NOMO-1 treated with DMSO at 0.1 percent for 48 hours (cell line): Measurements from ENCODE around the gene PPFIBP1.
A peak's percentile ranks its signal among the peaks of the same experiment; 100 is the strongest.
"Not testable (repeated sequence)": the region's sequence is repeated elsewhere in the genome, so short reads cannot be mapped to it uniquely, and the experiment has no call there.

Experiments used
- DNase-seq: peaks from one replicate; lab custom pipeline; 2025; ENCODE audit not compliant: unreplicated experiment; lab: John Stamatoyannopoulos, UW

PPFIBP1 gene

DNA sequence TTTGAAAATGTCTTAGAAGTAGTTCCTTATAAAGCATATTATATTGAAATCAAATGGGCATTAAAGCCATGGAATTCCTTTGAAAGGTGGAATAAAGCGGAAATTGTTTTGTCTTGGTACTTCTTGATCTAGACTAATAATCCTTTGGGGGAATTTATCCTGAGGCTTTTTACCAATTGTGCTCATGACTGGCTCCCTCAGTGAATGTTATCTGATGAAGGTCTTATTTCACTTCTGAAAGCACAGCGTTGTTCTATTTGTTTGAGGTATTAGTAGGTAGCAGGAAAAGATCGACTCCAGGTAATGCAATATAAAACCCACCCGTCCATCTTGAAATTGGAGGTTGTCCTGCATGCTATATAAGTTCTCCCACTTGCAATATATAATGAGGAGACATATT is 64.8 kb downstream of the PPFIBP1 start:
- no peak for DNase-seq

DNA sequence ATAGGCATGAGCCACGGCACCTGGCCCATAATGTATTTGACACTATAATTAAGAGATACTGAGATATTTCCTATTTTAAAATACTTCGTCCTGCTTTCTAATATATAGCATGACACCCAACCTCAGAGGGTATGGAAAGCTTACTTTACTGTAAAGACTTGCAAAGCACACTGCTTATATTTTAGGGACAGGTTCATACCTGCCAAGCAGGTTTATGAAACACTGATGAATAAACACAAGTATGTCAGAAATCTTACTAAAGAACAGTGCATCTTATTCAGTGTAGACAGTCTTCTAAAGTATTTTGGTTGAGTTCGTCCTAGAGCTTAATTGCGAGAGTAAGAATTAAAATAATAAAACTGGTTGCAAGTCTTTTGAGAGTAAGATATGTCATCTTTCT is 65.4 kb downstream of the PPFIBP1 start:
- no peak for DNase-seq

DNA sequence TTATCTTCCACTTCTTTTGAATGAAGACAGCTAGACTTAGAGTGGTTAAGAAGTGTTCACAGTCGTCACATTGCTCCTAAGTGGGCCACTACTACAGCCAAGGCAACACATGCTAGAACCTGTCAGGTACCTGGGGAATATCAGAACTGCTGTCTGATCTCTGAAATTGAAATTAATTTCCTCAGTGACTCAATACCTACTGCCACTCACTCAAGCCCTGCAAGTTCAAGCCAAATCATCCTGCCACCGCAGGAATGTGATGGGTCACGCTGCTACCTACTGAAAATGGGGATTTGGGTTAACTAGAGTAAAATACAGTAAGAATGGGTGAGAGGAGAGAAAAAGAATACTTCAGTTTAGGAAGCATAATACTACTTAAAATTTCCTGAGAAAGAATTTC is 67.7 kb downstream of the PPFIBP1 start:
- not testable (repeated sequence) for DNase-seq

DNA sequence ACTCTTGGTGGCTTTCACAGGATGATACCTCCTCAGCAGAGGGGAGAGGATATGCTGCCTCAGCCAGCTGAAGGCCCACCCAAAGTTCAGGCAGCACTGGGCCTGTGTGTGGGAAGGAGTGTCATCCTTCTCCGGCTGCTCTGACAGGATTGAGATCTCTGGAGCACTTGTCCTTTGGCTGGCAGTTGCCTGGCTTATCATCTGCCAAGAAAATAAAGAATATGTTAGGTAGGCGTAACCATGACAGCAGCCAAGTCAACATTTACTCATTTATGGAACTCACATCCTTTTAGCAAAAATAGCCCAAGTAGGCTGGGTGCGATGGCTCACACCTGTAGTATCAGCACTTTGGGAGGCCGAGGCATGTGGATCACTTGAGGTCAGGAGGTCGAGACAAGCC is 68.5 kb downstream of the PPFIBP1 start:
- DNase-seq: no peak

DNA sequence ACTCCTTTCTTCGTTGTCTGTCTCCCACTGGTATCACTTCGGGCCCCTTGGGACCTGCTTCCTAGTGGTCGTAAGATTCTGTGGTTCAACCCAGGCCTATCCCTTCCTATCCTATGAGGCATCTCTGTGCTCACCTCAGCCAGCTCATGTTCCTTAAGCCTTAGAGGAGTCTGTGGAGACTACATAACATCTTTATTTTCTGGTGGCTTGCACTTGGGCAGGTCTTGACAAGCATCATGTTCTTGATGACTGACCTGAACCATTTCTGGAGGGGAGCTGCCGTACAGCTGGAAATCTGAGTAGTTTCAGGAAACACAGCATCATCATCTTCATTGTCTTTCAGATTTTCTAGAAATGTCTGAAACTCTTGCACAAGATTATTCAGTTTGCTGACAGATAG is 69.3 kb downstream of the PPFIBP1 start:
- no peak for DNase-seq

DNA sequence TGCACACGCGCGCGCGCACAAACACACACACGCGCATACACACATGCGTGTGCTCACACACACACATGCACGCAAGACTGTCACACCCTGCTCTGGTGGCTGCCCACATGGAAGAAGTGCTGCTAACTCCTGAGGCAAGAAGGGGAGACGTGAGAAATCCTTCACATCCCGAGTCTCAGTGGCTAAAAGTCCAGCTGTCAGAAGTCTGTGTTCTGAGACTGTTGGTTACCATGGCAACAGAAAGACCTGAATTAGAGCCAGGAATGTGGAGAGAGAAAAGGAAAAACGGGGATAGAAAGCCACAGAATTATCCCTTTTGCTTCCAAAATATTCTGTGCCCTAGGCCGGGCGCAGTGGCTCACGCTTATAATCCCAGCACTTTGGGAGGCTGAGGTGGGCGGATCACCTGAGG is 71.2 kb downstream of the PPFIBP1 start:
- DNase-seq: no peak

DNA sequence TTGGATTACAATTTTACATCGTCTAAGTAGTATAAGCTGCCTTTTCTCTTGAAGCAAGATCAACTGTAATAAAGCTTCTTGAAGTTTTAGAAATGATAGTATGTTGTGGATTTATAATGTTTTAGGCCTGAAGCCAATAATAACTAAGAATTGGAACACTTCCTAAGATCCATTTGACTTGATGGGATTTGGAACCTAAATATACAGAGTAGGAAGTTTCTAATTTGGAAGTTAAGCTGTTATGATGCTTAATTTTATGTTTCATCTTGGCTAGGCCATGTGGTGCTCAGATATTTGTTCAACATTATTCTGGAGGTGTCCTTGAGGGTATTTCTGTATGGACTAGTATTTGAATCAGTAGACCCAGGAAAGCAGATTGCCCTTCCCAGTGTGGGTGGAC is 74.9 kb downstream of the PPFIBP1 start:
- DNase-seq: not testable (repeated sequence)

DNA sequence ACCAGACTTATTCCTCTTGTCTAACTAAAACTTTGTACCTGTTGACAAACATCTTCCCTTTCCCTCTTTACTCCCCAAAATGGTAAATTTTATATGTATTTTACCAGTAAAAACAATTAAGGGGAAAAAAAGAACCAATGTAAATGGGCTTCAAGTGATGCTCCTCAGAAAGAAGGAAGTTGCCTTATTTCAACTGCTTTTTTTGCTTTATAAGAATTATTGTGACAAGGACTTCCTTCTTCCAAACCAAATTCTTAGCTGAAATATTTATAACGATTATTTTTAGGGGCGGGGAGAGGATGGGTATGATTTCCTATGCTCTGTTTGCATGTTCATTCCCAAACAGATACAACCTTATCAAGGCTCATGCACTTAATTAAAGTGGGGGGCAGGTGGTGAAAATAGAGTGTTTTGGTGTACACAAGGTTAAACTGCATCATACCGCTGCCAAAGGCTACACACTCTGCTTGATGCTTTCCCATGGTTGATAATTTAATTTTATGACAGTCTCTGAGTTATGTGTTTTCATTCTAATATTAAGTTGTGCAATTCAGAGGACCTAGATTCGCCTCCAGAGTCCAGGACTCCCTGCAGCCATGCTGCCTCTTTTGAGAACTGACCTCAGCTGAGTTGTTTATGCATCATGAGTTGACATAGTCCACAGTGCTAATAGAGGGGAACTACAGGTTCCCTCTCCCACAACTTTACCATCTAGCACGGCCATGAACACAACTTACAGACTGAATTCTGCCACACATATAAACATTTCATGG is 77.2 kb downstream of the PPFIBP1 start:
- peak; percentile 73 for DNase-seq

DNA sequence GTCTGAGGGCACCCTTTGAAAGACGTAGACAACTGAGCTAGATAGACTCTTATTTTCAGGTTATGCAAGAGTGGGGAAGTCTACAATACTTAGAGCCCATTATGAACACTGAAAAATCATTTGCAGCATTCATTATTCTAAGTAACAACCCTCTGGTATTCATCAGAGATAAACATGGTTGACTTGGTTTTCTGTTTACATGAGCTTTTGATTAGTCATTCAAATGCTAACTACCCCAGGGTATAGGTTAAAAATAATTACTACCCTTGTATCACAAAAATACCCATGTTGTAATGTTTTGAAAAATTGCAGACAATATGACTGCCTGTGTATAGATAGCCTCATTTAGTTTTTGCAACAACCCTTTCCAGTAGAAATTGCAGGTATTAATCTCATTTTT is 78.5 kb downstream of the PPFIBP1 start:
- peak; percentile 60 for DNase-seq

DNA sequence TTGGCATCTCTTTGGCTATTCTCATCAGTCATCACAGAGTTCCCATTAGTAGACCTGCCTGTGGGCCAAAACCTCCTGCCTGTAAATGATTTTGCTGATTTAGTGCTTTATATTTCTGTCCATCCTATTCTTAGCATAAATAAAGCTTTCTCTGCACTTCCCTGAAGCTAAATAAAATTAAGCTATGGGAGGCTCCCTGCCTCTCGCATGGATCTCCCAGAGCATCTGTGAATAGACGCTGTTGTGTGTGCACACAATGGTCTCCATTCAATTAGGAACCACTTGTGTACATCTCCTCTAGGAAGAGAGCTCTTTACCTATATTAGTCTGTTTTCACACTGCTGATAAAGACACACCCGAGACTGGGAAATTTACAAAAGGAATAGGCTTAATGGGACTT is 80.4 kb downstream of the PPFIBP1 start:
- no peak for DNase-seq

DNA sequence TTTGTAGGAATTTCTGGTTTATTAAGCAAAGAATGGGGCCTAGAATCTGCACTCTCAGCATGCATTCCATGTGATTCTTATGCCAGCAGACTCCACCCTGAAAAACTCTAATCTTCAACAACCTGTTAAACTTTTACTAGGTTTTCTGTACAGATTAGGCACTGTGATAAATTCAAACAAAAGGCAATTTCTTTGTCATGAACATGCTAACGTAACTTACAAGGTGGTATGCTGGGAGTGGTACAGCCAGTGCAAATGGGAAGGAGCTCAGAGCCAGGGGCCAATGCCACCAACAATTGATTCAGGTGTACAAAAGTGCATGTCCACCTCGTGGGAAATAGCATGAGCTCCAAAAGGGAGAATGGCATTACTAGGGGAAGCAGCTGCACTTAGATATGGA is 83.0 kb downstream of the PPFIBP1 start:
- no peak for DNase-seq

DNA sequence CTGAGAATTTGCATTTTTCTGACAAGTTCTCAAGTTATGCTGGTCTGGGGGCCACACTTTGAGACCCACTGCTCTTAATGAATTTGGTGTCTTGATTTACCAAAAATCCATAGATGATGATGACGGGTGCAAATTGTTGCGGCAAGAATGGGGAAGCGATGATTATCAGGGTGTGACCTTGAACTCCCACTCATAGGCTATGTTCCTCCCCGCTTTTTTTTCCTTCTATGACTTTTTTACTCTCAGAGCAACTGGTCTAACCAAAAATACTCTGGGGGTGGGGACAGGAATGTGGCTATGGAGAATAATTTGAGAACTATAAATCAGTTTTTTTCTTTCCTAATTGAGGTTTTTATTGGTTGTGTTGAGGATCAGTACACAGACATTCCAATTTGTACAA is 83.6 kb downstream of the PPFIBP1 start:
- peak; percentile 28 for DNase-seq

DNA sequence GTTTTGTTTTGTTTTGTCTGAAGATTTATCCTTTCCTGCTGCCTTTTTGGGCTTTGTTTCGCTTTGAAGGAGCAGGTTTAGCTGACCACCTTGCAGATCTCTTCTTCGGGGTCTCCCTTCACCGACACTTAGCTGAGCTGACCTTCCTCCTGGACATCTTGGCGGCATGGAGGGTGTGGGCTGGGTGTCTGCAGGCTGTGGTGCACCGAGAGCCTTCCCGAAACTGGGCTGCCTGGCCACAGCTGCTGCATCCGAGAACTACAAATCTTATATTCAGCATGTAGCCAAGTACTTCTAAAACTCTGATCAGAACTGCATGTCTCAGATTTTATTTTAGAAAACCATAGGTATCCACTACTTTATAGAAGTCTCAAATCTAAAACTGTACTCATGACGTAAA is 84.9 kb downstream of the PPFIBP1 start:
- no peak for DNase-seq

DNA sequence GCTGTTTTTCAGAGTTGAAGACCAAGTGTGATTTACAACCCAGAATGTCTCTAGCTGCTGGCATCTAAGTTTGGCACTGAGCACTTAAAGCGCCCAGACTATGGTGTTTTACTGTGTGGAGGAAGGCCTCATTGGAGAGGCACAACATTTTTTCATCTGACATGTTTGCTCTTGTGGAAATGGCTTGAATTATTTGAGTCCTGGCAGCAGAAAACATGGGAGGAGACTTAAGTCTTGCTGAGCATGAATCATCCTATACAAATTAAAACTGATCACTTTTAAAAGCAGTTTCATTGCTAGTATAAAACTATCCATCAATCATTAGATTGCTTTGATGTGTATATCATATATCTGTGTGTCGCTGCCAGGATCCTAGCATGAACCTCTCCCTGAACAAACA is 86.4 kb downstream of the PPFIBP1 start:
- DNase-seq: no peak

DNA sequence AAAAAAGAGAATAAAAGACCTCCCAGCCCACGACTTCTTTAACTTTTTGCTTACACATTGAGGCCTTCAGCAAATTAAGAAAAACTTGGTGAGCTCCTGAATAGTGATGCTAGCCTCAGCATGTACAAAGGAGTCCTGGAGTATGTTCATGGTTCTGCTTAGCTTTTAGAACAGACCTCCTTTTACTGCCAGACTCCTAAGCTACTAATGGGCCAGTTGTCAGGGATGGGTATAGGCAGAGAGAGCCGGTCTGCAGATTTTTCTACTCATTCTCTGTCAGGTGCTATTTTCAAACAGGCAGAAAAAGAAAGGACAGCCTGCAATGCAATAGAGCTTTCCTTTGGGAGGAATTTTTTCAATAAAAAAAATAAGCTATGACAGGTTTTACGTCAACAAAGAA is 90.4 kb downstream of the PPFIBP1 start:
- no peak for DNase-seq

DNA sequence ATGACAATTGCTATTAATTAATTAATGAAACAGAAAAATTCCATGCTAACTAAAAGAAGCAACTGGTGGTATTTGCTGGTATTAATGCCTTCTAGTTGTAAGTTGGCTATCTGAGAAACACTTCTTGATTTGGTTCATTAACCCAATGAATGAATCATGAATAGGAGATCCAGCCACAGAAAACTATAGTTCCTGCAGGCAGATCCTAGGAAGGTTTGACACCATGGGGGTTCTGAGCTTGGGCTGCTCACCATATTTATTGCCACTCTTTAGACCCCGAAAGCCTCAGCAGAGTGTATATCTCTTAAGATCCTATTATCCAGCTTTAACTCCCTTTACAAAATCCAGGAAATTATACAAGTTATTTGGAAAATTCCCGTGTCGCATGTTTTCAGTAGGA is 90.9 kb downstream of the PPFIBP1 start:
- no peak for DNase-seq

DNA sequence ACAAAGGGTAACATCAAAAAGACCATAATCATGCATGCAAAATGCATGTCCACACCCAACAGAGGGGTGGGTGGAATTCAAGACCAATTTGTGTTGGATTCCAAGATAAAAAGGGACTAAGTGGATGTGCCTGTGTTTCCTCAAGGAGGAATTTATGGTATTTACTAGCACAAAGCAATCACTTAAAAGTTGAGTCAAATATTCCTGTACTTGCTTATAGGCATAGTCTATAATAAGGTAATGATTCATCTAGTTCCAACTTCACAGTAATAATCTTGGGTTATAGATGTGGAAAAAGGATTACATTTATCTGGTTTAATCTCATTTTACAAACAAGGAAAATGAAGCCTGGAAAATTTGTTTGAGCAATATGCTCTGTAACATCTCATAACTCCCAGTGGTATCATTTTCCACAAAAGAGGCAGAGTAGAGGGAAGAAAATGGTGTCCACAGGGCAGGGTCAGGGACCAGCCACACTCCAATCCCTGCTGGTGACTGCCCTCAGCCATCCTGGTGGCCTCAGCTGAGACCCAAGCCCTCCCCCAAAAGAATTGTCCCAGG is 91.4 kb downstream of the PPFIBP1 start:
- DNase-seq: no peak

DNA sequence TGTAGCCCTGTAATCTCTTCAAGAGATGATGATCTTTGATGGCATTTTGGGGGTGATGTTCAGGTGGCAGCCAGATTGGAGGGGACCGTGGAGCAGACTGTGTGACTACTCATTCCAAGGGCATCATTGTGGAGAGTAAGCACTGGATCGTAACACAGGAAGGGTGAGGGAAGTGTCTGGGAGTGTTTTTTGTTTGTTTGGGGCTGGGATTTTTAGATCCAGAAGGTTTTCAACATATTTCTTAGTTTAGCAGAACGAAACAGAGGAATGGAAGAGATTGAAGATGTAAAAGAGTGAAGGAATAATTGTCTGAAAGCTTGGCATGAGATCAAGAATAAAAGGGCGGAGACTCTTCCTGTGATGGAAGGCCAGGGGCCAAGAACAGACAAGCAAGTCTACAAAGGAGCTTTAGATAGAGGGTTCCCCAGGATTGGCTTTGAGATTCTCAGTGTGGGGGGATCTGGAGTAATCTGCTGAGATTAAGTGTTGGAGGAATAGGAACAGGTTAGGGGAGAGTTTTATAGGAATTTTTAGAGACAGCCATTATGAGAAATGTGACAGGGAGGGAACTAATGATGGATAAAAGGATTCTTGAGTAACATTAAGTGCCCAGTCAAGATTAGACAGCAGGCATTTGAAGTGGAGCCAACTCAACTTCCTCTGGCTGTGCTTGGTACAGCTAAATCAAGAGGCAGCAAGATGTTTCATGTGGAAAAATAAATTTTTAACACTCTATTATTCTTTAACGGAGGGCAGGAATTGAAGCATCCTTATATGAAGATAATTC is 92.5 kb downstream of the PPFIBP1 start:
- no peak for DNase-seq

DNA sequence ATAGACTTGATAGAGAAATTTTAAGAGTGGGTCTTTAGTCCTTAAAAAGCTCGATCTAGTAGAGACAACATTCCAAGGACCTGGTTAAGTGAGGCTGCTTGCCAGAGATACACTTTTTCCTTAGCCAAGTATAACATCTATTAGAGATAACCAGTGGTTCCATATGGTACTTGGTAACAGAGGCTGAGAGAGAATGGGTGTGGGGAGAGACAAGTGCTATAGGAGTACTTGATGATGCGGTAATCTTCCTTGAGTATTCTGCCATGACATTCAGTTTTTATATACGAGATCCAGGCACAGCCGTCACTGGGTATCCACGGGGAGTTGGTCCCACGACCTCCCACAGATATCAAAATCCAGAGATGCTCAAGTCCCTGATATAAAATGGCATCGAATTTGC is 94.8 kb downstream of the PPFIBP1 start:
- no peak for DNase-seq

DNA sequence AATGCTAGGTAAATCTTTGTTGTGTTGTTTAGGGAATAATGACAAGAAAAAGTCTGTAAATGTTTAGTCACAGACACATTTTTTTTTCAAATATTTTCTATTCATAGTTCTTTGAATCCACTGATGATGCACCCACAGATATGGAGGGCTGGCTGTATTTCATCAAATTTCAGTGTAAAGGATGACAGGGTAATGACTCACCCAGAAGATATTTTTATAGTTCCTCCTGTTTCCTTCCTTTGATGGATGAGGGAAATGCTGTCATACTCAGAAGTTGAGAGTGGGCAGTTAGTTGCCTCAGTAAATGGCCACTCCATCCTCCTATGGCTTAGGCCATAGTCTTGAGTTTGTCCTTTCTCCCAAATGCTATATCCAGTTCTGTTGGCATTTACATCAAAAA is 95.3 kb downstream of the PPFIBP1 start:
- peak; percentile 80 for DNase-seq

DNA sequence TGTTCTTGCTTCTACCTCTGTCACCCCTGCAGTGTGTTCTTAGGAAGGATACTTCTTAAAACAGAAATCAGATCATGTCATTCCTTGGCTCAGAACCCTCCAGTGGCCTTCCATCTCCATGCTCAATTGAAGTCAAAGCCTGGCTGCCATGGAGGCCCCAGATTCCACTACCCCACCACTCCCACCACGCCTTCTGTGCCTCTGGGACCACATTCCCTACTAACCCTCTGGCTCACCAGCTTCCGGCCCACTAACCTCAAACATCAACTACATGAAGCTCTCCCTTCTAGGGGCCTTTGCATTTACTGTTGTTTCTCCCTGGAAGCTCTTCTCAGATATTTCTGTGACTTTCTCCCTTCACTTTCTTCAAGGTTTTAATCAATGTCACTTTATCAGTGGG is 96.1 kb downstream of the PPFIBP1 start:
- DNase-seq: no peak
